K562 (cell line): ENCODE data around the gene HELZ2. TPM values are rescaled to one million over a fixed set of nuclear protein-coding genes. Genes with fewer than 3 reads are reported as not detected.
A peak's percentile ranks its signal among the peaks of the same experiment; 100 is the strongest.

Experiments used
- CBFA2T3 ChIP-seq: fragments of 450-650 bp; IDR thresholded peaks from 2 replicates; pipeline ENCODE4 v1.6.1; 2017
- ETV5 ChIP-seq: sonication (generic); formaldehyde crosslinking; IDR thresholded peaks from 2 replicates; pipeline ENCODE4 v1.4.0; 2020; ENCODE audit warnings: low read depth, mild to moderate bottlenecking, missing genetic modification reagents
- L3MBTL2 ChIP-seq: fragments of 450-650 bp; IDR thresholded peaks from 2 replicates; pipeline ENCODE4 v1.6.1; 2016; ENCODE audit warnings: mild to moderate bottlenecking, moderate library complexity
- SAP30 ChIP-seq: fragments of 200-600 bp; sonication (generic); IDR thresholded peaks from 2 replicates; pipeline ENCODE4 v1.6.1; 2012; ENCODE audit warnings: borderline replicate concordance, low read depth, mild to moderate bottlenecking, moderate library complexity, low read length, control low read depth, inconsistent platforms; ENCODE audit not compliant: insufficient read depth, poor library complexity, severe bottlenecking
- ZBTB40 ChIP-seq, 2 experiments: fragments of 450-650 bp in 1 of 2; sonication (generic) in 1 of 2; formaldehyde crosslinking in 1 of 2; IDR thresholded peaks; 2 replicates each; pipeline versions ENCODE4 v1.7.1 to v1.9.0; 2016 to 2022; ENCODE audit warnings: inconsistent platforms in 1 of 2, mild to moderate bottlenecking in 1 of 2, missing genetic modification reagents in 1 of 2
- ZNF174 ChIP-seq: fragments of 250-450 bp; sonication (Bioruptor Pico); IDR thresholded peaks from 2 replicates; pipeline ENCODE4 v1.4.0; 2020; ENCODE audit warnings: mild to moderate bottlenecking
- ZNF384 ChIP-seq: IDR thresholded peaks from 2 replicates; pipeline ENCODE4 v1.6.1; 2012; ENCODE audit warnings: low read depth, low read length, improper control_type of control experiment
- ZNF445 ChIP-seq: fragments of 250-450 bp; sonication (Bioruptor Pico); IDR thresholded peaks from 2 replicates; pipeline ENCODE4 v1.4.0; 2020; ENCODE audit warnings: low read depth, mild to moderate bottlenecking, moderate library complexity
- ZNF707 ChIP-seq: fragments of 250-450 bp; sonication (Bioruptor Pico); conservative IDR thresholded peaks from 2 replicates; pipeline ENCODE4 v1.8.0; 2022; ENCODE audit warnings: inconsistent platforms, mild to moderate bottlenecking, moderate library complexity
- polyA plus RNA-seq, 8 experiments: library from polyadenylated mRNA; depleted of rRNA in 4 of 8; stranded (reverse) in 5 of 8; unstranded in 3 of 8; fragments of >200 nt; fragmentation: Nextera tagmentation in 2 of 8; fragmentation: Illumina TruSeq in 1 of 8; extraction: Ambion mirVana in 2 of 8; extraction: Trizol in 1 of 8; gene quantifications; 2 replicates each; pipeline versions ENCODE4 v1.2.1 to v1.2.3, GENCODE V29; 2011 to 2014; ENCODE audit warnings: inconsistent platforms in 1 of 8, missing spikeins in 1 of 8
- total RNA-seq, 7 experiments: library from RNA; depleted of rRNA in 6 of 7; stranded (reverse); fragments of >200 nt in 6 of 7; fragmentation: Illumina TruSeq in 2 of 7; extraction: Trizol in 2 of 7; gene quantifications; 2 replicates each; pipeline versions ENCODE4 v1.2.1 to v1.2.3, GENCODE V29; 2011 to 2021; ENCODE audit warnings: low replicate concordance in 1 of 7
- TF ChIP-seq, protein P1 (sequence below), 2 experiments: fragments of 450-650 bp; conservative IDR thresholded peaks; 2 replicates each; pipeline ENCODE4 v1.6.1; 2017; ENCODE audit warnings: mild to moderate bottlenecking in 2 of 2, moderate library complexity in 2 of 2
- TF ChIP-seq, protein P2 (sequence below): fragments of 450-650 bp; IDR thresholded peaks from 2 replicates; pipeline ENCODE4 v1.6.1; 2016; ENCODE audit warnings: antibody characterized with exemption

HELZ2 gene
- total and polyA plus RNA-seq, 9 of the 15 experiments (the other 6 are each of a cell fraction or from before 2014, with no cell fraction given), result 0.03 to 7.8 (median 2.9) TPM; not detected in 1

DNA sequence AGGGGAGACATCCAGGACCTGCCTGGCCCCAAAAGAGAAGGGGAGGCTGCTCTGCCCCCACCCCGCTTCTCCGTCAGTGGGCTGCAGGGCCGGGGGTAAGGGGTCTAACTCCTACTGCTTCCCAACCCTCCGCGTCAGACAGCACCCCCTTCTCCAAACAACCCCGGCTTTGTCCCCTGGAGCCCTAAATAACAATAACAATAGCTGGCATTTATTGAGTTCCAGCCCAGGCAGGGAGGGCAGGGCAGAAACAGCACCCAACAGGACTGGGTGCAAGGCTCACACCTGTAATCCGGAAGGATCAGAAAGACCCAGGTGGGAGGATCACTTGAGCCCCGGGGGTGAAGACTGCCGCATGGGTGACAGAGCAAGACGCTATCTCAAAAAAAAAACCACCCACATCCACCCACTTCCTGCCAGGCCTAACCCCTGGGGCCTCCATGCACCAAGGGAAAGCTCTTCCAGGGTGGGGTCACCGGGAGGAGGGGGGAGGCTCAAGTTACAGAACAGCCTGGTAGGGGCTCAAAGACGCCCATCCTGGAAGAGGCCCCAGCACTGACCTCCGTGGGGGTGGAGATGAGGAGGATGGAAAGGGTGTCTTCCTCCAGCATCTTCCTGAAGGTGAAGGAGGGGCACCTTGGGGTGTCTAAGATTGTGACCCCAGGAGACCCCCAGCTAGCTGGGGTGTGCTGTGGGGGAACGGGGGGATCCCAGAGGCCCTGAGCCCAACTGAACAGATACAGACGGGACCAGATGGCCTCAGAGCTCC is 21.4 kb downstream of the HELZ2 start (continued):
- TF ChIP-seq ZBTB40 (IDR thresholded peaks at IDR 0.05) (peak; percentile 54; the same call in 1 of the 2 replicates), ZBTB40 (CRISPR knock-in tag; IDR thresholded peaks at IDR 0.05) (no peak), ZNF174 (CRISPR knock-in tag) (no peak), SAP30 (no peak), ETV5 (peak; percentile 60; the same call in 1 of the 2 replicates), ZNF445 (CRISPR knock-in tag) (no peak), ZNF384 (peak; percentile 50), CBFA2T3 (peak; percentile 68), ZNF707 (no peak), L3MBTL2 (no peak)
- TF ChIP-seq, protein P1, sequence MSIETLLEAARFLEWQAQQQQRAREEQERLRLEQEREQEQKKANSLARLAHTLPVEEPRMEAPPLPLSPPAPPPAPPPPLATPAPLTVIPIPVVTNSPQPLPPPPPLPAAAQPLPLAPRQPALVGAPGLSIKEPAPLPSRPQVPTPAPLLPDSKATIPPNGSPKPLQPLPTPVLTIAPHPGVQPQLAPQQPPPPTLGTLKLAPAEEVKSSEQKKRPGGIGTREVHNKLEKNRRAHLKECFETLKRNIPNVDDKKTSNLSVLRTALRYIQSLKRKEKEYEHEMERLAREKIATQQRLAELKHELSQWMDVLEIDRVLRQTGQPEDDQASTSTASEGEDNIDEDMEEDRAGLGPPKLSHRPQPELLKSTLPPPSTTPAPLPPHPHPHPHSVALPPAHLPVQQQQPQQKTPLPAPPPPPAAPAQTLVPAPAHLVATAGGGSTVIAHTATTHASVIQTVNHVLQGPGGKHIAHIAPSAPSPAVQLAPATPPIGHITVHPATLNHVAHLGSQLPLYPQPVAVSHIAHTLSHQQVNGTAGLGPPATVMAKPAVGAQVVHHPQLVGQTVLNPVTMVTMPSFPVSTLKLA (conservative IDR thresholded peaks at IDR 0.05), result peak in 1 of 2 experiments; percentile 39; a peak in 1 of 4 replicates
- TF ChIP-seq, protein P2, sequence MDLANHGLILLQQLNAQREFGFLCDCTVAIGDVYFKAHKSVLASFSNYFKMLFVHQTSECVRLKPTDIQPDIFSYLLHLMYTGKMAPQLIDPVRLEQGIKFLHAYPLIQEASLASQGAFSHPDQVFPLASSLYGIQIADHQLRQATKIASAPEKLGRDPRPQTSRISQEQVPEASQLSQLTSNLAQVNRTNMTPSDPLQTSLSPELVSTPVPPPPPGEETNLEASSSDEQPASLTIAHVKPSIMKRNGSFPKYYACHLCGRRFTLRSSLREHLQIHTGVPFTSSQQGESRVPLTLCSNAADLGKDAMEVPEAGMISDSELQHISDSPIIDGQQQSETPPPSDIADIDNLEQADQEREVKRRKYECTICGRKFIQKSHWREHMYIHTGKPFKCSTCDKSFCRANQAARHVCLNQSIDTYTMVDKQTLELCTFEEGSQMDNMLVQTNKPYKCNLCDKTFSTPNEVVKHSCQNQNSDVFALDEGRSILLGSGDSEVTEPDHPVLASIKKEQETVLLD, result peak; percentile 60
